GM18507 (cell line): ENCODE measurements around the gene CEBPZ.

Experiments
- DNase-seq: peaks from one replicate; pipeline ENCODE4 v3.0.0; 2011; ENCODE audit warnings: low read depth; ENCODE audit not compliant: insufficient read length; ENCODE audit errors: extremely low spot score
- FAIRE-seq: peaks from 2 replicates; lab custom pipeline; 2011; peaks lifted over from hg19 to GRCh38; lab: Jason Lieb, UNC

CEBPZ gene

DNA sequence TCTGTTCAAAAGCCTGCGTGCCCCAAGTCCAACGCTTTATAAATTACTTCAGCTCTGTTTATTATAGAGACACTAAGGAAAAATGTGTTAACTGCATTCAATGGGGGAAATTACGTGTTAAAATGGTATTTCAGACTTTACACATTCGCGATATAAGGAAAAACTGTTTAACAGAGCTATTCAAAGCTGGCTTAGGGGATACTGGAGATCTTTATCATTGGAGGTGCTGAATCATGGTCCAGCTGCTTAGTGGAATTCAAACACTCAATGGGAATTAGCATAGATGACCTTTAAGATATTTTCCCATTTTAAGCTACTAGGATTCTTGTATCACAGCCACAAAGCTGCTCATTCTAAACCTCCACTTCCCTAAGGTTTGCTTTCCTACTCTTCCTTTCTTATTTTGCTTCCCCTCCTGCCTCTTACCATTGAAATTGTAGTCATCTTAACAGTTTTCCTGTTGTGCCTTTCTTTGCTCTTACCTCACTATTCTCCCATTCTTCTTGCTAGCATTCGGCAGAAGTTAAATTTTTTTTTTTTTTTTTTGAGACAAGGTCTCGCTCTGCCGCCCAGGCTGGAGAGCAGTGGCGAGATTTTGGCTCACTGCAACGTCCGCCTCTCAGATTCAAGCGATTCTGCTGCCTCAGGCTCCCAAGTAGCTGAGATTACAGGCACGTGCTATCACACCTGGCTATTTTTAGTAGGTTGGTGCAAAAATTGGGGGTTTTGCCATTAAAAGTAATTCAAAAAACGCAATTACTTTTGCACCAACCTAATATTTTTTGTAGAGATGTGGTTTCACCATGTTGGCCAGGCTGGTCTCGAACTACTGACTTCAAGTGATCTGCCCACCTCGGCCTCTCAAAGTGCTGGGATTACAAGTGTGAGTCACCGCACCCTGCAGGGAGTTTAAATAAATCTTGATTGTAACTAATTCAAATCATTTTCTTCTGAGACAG lies 49.4 kb downstream of the CEBPZ start:
- DNase-seq (no peak), FAIRE-seq (no peak)

DNA sequence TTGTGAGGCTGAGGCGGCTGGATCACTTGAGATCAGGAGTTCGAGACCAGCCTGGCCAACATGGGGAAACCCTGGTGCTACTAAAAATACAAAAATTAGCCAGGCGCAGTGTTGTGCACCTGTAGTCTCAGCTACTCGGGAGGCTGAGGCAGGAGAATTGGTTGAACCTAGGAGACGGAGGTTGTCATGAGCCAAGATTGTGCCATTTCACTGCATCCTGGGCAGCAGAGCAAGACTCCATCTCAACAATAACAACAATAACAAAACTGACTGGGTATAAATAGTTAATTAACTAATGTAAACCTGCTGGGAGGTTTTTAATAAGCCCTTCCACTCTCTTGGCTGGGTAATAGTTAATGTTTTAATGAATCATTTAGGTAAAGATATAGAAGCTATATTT lies 50.8 kb downstream of the CEBPZ start:
- no peak for DNase-seq
- no peak for FAIRE-seq

- FAIRE-seq (no peak), DNase-seq (no peak)
Observed at GRCh38 chr2:37180006-37180639, 51.3 kb downstream of the CEBPZ start.

GRCh38 chr2:37173741-37174140 lies 57.7 kb downstream of the CEBPZ start:
- DNase-seq = no peak
- FAIRE-seq = no peak

GRCh38 chr2:37171624-37171950 lies 59.8 kb downstream of the CEBPZ start:
- FAIRE-seq (no peak), DNase-seq (no peak)

GRCh38 chr2:37168217-37168981 lies 63.0 kb downstream of the CEBPZ start:
- DNase-seq (no peak), FAIRE-seq (peak; percentile 76)

- no peak for FAIRE-seq
- DNase-seq = no peak
Observed at GRCh38 chr2:37167636-37168180, 63.7 kb downstream of the CEBPZ start.

DNA sequence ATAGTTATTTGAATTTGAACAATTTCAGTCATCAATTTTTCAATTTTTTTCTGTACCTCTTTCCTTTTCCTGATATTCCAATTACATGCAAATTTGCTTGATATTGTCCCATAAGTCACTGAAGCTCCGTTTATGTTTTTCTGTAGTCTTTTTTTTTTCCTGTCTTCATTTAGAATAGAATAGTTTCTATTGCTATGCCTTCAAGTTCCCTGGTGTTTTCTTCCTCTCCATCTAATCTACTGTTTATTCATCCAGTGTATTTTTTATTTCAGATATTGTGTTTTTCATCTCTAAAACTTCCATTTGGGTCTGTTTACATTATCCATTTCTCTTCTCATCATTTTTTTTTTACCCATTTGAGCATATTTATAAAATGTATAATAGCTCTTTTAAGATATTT lies 66.6 kb downstream of the CEBPZ start:
- DNase-seq (no peak), FAIRE-seq (no peak)

DNA sequence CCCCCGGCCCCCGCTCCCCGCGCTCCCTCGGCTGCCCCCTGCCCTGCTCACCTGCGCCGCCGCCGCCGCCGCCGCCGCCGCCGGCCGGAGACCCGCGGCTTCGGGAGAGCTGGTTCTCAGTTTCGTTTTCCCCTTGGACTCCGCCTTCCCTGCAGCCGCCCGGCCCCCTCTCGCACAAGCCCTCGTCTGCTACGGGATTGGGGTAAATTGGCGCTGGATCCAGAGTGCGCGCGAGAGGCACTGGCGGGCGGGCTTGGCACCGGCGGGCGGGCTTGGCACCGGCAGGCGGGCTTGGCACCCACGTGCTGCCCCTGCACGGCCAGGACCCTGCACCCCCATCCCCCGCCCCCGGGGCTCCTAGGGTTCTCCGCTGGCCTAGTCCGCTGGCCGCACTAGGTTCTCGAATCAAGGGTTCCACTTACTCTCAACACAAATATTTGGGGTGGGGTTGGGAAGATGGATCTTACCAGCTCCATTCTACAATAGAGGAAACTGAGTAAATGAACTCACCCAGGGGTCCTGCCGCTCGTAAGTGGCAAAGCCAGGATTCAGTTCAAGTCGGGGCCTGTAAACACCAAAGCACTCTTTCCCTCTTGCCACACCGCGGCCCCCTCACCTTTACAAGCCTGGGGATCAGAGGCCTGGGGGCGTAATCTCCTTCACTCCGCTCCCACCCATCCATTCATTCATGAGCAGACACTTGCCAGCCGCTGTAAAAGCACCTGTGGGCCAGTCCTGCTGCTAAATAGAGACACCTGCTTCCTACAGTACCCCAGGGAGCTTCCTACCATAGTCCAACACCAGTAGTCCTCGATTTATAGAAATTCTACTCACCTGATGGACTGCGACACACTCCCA lies 74.3 kb downstream of the CEBPZ start, which contains the start of gene EIF2AK2:
Gene EIF2AK2, minus strand, starts transcription at position 124 of the 858 bp plus-strand sequence. CDS start 9,174 bp downstream, outside the sequence.
- peak; percentile 79 for FAIRE-seq
- DNase-seq = peak; percentile 94

DNA sequence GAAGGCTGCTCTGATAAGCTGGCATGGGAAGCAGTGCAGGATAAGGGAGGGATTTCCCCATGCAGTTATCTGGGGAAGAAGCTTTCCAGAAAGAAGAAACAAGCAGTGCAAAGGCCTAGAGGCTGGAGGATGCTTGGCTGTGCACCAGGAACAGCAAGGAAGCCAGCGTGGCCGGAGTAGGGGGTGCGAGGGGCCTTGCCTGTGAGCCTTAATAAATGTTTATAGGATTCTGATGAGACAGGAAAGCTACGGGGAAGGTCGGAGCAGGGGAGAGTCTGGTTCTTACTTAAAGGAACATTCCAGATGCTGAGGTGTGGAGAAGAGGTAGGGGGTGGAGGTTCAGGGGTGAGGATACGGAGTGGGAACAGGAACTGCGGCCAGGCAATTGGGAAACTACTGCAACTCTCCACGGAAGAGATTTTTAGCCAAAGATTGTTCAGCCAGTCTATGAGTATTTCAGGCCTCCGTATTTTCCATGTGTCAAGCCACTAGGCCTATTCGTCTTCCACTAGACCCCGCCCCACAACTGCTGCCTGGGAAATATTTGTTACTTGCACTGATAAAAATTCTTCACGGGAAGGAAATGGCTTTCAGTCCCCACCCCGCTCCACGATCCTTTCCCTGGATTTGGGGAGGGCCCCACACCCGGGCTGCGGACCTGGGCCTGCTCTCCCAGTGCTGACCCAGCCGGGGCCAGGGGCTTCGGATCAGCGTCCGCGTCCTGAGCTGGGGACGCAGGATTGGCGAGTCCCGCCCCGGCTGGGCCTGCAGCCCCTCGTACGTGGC lies 75.1 kb downstream of the CEBPZ start:
- DNase-seq (no peak), FAIRE-seq (no peak)

- no peak for DNase-seq
- no peak for FAIRE-seq
Observed at GRCh38 chr2:37154785-37155184, 76.6 kb downstream of the CEBPZ start.

DNA sequence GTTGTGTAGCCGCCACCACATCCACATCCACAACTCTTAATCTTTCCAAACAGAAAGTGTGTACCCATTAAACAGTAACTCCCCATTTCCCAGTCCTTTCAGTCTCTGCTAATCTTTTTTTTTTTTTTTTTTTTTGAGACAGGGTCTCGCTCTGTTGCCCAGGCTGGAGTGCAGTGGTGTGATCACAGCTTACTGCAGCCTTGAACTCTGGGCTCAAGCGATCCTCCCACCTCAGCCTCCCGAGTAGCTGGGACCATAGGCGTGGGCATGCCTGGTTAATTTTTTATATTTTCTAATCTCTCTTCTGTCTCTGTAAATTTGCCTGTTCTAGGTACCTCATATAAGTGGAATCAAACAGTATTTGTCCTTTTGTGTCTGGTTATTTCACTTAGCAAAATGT lies 78.2 kb downstream of the CEBPZ start:
- DNase-seq = no peak
- FAIRE-seq = no peak
